GM06990 (cell line): ENCODE results near the gene IRF2BP2.

ENCODE experiments used
- DNase-seq: peaks from one replicate; pipeline ENCODE4 v3.0.0-alpha.2; 2011; ENCODE audit not compliant: insufficient read length; ENCODE audit errors: extremely low read depth
- H3K27me3 ChIP-seq: replicated peaks from 2 replicates; pipeline ENCODE4 v1.6.0; 2011; ENCODE audit warnings: low read length; ENCODE audit not compliant: control insufficient read depth, insufficient read depth
- H3K36me3 ChIP-seq: 2 replicates; pipeline ENCODE4 v1.5.1; 2011; ENCODE audit warnings: low read length; ENCODE audit not compliant: control insufficient read depth, insufficient read depth
- H3K4me3 ChIP-seq: replicated peaks from 2 replicates; pipeline ENCODE4 v1.5.1; 2011; ENCODE audit warnings: low read depth, mild to moderate bottlenecking, control low read depth, low read length
- TF ChIP-seq, protein P1 (sequence below): IDR thresholded peaks from 2 replicates; pipeline ENCODE4 v1.5.1; 2011; ENCODE audit warnings: low read length, control low read depth, mild to moderate bottlenecking, inconsistent platforms; ENCODE audit not compliant: insufficient read depth, poor library complexity, severe bottlenecking

IRF2BP2 gene

DNA sequence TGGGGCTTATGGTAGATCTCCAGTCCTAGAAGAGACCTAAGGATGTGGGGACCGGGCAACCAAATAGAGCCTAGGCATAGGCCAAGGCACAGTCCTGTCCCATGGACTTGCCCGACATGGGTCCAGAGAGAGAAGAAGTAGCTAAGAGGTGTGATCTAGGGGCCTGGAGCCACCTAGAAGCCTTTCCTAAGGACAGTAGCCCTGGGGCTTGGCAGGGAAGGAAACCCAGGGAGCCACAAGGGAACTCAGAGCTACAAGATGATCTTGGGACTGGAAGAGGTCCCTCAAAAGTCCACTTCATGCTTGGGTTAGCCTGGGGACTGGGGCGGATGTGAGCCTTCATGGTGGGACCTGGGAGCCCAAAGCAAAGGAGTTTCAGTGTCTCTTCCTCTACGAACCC, 18.8 kb downstream of the IRF2BP2 start:
- H3K4me3 ChIP-seq = no peak overlapping the region
- H3K36me3 ChIP-seq = no peaks in the 10 kb centered on the region
- DNase-seq = no peak
- TF ChIP-seq, protein P1, sequence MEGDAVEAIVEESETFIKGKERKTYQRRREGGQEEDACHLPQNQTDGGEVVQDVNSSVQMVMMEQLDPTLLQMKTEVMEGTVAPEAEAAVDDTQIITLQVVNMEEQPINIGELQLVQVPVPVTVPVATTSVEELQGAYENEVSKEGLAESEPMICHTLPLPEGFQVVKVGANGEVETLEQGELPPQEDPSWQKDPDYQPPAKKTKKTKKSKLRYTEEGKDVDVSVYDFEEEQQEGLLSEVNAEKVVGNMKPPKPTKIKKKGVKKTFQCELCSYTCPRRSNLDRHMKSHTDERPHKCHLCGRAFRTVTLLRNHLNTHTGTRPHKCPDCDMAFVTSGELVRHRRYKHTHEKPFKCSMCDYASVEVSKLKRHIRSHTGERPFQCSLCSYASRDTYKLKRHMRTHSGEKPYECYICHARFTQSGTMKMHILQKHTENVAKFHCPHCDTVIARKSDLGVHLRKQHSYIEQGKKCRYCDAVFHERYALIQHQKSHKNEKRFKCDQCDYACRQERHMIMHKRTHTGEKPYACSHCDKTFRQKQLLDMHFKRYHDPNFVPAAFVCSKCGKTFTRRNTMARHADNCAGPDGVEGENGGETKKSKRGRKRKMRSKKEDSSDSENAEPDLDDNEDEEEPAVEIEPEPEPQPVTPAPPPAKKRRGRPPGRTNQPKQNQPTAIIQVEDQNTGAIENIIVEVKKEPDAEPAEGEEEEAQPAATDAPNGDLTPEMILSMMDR = no peak
- H3K27me3 ChIP-seq = no peaks in the 10 kb centered on the region; the same call in 1 of the 2 replicates

DNA sequence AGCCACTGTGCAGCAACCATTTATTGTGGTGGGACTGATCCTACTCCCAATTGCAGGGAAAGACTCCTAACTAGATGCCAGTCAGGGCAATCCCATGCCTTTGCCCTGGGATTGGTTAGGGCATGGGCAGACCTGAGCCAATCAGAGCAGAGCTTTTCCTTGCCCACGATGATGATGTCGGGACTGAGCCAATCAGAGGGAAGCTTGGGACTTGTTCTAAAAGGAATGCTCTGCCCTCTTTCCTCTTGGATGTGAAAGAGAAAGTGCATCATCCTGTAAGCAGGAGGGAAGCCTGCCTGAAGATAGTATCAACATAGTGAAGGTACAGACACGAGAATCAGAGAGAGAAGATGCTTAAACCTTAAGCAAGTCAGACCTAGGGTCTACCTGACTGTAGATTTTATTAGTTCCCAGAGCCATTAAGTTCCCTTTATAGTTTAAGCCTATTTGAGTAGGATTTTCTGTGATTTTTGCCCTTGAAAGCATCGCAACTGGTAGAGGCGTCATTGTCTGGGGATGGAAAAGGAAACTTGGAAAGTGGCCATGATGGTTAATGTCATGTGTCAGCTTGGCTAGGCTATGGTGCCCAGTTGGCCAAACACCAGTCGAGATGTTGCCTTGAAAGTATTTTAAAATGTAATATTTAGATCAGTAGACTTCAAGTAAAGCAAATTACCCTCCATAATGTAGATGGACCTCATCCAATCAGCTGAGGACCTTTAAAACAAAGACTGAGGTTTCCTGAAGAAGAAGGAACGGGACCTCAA, 19.9 kb downstream of the IRF2BP2 start:
- H3K36me3 ChIP-seq = no peaks in the 10 kb centered on the region
- DNase-seq = no peak
- H3K27me3 ChIP-seq = no peaks in the 10 kb centered on the region; the same call in 1 of the 2 replicates
- no peak overlapping the region for H3K4me3 ChIP-seq
- TF ChIP-seq, protein P1 = no peak

DNA sequence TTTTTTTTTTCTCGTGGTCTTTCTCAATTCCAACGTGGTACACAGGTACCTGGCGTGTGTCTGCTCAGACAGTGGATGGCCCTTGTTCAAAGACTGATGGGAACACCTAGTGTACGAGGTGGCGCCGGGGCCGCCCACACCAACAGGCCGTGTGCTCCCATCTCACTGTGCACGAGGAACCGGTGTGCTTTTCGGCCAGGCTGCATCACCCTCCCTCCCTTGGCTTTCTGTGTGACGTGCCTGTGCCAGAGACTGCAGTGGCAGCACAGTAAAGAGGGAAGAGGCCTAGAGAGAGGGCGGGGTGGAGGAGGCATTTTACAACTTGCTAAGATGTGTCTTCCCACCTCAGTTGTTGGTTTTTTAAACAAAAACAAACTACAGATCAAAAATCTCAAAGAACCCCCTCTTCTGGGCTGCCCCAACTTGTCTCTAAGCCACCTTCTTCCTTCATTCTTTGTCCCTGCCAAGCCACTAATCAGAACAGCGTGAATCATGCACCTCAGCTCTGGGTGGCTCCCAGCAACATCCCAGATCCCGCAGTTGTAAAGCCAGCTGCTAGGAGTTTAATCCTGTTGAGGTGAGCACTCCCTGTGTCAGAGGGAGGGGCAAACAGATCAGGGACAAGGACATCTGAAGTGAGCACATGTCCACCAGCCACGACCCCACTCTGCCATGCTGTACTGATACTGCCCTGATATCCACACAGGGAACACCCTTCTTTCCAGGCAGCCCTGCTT, 20.7 kb downstream of the IRF2BP2 start:
- Histone ChIP-seq H3K36me3 (no peaks in the 10 kb centered on the region), H3K27me3 (no peaks in the 10 kb centered on the region; the same call in 1 of the 2 replicates), H3K4me3 (no peak overlapping the region)
- TF ChIP-seq, protein P1 = no peak
- DNase-seq = no peak

DNA sequence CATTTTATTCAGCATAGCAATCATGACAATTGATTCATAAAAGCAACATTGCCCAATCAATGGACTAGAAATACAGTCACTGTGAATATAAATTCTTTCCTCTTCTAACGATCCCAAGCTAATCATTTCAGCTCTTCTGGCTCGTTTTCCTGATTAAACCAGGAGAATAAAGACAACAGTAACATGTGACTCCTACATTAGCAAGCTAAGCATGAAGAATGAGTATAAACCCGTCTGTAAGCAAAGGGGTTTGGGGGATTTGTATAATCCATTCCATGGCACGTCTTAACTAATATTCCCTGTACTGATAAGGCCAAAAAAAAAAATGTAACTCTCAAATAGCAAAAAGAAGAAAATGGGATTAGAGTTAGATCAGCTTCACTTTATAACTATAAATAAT, 21.6 kb downstream of the IRF2BP2 start:
- TF ChIP-seq, protein P1 = no peak
- Histone ChIP-seq H3K4me3 (no peak overlapping the region), H3K36me3 (no peaks in the 10 kb centered on the region), H3K27me3 (no peaks in the 10 kb centered on the region; the same call in 1 of the 2 replicates)
- no peak for DNase-seq

DNA sequence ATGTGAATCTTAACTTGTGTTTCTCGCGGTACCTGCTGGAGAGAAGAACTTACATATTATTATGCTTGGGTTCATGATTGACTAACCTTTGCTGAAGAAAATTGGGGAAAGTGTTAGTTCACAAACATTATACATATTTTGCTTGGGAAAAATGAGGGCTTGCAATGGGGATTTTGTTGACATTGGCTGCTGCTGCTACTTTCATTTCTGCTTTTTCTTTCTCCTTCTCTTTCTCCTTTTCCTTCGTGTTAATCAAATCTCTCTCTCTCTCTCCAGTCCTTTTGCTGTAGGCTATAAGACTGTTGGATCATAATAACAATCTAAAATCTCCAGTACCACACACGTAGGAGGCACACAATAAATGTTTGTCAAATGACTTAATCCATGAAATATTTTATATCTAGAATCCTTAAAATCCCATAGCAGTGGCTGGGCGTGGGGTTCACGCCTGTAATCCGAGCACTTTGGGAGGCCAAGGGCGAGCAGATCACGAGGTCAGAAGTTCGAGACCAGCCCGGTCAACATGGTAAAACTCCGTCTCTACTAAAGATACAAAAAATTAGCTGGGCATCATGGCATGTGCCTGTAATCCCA, 23.0 kb downstream of the IRF2BP2 start:
- H3K27me3 ChIP-seq = no peaks in the 10 kb centered on the region; the same call in 1 of the 2 replicates

More for the DNA sequence above, 23.0 kb downstream of the IRF2BP2 start:
- DNase-seq = no peak
- no peaks in the 10 kb centered on the region for H3K36me3 ChIP-seq
- no peak overlapping the region for H3K4me3 ChIP-seq
- TF ChIP-seq, protein P1 = no peak
